Neuron (in vitro differentiated cells): Measurements from ENCODE around the gene MSL3.

Experiments
- H2AFZ ChIP-seq: one replicate; pipeline ENCODE4 v1.6.1; 2013; ENCODE audit warnings: low read depth, mild to moderate bottlenecking, inconsistent platforms, low read length, moderate library complexity
- H3K27me3 ChIP-seq: one replicate; pipeline ENCODE4 v1.6.1; 2013; ENCODE audit warnings: low read length; ENCODE audit not compliant: insufficient read depth
- H3K36me3 ChIP-seq: one replicate; pipeline ENCODE4 v1.6.1; 2013; ENCODE audit warnings: low read length; ENCODE audit not compliant: insufficient read depth
- H3K4me1 ChIP-seq: one replicate; pipeline ENCODE4 v1.6.1; 2013; ENCODE audit warnings: low read length; ENCODE audit not compliant: insufficient read depth
- H3K4me3 ChIP-seq: 2 replicates; pipeline ENCODE4 v1.5.1; 2013; ENCODE audit warnings: mild to moderate bottlenecking, low read length, moderate library complexity
- H3K9me3 ChIP-seq: one replicate; pipeline ENCODE4 v1.6.1; 2013; ENCODE audit warnings: low read length

The MSL3 gene

DNA sequence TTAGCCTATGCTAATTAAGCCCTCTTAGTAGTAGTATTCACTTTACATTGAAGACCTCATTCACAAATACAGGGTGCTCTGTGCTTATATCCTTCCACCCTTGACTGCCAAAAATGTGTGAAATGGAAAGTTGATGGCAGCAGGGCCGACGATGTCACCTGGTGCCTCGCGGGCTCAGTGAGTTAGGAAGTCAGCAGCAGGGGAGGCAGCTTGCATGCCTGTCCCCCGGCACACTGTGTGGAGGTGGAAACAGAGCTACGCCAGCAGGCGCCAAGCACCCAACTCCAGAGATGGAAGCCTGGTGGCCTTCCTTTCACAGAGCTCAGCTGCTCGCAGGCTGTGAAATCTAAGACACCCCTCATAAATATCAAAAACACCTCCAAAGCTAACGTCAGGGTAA lies 8.4 kb downstream of the MSL3 start:
- Histone ChIP-seq H3K36me3 (peaks cover 39% of the 10 kb centered on the region), H3K4me3 (no peak overlapping the region), H2AFZ (no peak overlapping the region), H3K27me3 (no peaks in the 10 kb centered on the region), H3K9me3 (no peaks in the 10 kb centered on the region), H3K4me1 (no peaks in the 10 kb centered on the region)

DNA sequence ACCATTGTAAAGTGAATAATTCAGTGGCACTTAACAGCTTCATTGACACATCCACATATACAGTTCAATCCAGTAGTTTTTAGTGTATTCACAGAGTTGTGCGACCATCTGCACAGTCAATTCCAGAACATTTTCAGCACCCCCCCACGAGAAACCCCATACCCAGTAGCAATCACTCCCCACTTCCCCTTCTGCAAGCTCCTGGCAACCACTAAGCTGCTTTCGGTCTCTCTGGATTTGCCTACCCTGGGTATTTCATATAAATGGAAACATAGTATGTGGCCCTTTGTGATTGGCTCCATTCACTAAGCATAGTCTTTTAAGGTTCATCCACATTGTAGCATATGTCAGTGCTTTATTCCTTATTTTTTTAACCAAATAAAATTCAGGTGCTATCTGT lies 10.0 kb downstream of the MSL3 start:
- H3K9me3 ChIP-seq = no peaks in the 10 kb centered on the region
- H3K36me3 ChIP-seq = peaks cover 31% of the 10 kb centered on the region
- H3K4me1 ChIP-seq = no peaks in the 10 kb centered on the region
- H3K4me3 ChIP-seq = no peak overlapping the region
- H3K27me3 ChIP-seq = no peaks in the 10 kb centered on the region
- H2AFZ ChIP-seq = no peak overlapping the region

DNA sequence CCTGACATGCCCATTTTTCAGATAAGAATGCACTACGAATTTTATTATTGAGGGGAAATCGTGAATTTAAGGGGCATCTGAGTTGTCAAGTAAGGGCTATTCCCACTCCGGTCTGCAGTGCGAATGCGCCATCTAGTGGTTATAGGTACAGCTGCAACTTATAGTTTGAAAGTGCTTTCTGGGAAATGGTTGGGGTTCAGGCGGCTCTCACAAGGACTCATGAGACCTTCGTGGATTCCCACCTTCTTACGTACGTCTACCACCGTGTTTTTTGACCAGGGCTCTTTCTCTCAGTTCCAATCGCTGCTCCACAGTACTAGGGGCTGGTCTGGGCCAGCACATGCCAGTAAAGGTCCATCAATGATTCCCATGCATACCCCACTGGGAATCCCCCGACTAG lies 12.3 kb downstream of the MSL3 start:
- Histone ChIP-seq H3K4me1 (no peaks in the 10 kb centered on the region), H3K27me3 (no peaks in the 10 kb centered on the region), H3K9me3 (no peaks in the 10 kb centered on the region), H2AFZ (no peak overlapping the region), H3K36me3 (peaks cover 23% of the 10 kb centered on the region), H3K4me3 (no peak overlapping the region)

DNA sequence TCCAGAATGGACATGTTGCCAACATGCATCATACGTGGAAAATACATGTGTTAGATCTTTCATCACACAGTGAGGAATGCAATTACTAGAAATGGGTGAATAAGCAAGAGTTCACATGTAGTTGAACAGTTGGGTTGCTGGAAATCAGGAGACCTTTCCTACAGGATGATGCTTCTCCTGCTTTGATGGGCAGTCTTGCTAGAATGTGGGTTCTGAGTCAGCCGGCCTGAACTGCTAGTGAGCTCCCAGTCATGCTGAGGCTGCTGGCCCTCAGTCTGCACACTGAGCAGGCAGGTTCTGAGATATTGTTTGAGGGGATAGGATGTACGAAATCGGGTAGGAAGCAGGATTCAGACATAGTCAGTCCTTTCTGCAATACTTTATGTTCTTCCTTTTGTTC lies 20.2 kb downstream of the MSL3 start:
- Histone ChIP-seq H3K4me1 (no peaks in the 10 kb centered on the region), H2AFZ (no peak overlapping the region), H3K4me3 (no peak overlapping the region), H3K27me3 (no peaks in the 10 kb centered on the region), H3K9me3 (no peaks in the 10 kb centered on the region), H3K36me3 (peaks cover 3% of the 10 kb centered on the region)

DNA sequence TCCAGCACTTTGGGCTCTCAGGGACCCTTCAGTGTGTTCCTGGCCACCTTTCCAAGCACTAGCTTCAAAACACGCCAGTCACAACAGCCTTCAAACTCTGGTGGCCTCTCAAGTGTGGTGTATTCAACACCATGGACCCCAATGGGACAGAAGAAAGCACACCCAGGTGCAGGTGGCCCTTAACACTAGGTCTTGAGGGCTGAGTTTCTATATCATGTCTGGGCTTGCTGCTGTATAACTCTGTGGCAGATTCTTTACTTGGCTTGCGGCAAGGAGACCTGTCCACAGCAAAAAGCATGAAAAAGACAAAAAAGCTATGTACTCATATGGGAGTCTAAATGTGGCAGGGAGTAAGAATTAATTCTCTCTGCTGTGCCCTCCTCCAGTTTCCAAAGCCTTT lies 23.1 kb downstream of the MSL3 start:
- Histone ChIP-seq H3K9me3 (no peaks in the 10 kb centered on the region), H2AFZ (no peak overlapping the region), H3K27me3 (no peaks in the 10 kb centered on the region), H3K4me3 (no peak overlapping the region), H3K36me3 (no peaks in the 10 kb centered on the region), H3K4me1 (no peaks in the 10 kb centered on the region)

DNA sequence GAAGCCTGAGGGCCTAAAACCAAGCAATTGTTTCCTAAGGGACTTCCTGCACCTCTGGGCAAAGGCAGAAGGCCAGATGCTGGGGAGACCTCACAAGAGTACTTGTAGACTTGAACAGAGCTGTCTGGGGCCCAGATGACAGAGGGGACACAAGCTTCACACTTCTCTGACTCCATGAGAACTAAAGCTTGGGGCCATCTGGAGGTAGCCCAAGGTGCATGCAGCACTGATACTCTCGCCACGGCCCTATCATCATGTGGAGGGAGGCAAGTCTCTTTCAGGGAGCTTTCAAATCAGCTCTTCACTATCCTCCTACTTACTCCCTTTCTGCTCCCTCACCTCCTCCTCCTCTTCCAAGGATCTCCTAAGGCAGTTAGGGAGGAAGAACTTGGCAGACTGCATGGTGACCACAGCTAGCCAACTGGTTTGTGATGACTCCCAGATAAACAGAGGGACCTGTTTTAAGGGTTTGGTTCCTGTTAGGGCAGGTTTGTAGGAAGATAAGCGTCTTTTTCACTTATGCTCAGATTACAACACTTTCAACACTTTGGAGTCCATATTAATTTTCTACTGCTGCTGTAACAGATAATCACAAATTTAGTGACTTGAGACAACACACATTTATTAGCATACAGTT lies 23.8 kb downstream of the MSL3 start:
- Histone ChIP-seq H3K4me3 (no peak overlapping the region), H2AFZ (no peak overlapping the region), H3K27me3 (no peaks in the 10 kb centered on the region), H3K9me3 (no peaks in the 10 kb centered on the region), H3K36me3 (no peaks in the 10 kb centered on the region), H3K4me1 (no peaks in the 10 kb centered on the region)

DNA sequence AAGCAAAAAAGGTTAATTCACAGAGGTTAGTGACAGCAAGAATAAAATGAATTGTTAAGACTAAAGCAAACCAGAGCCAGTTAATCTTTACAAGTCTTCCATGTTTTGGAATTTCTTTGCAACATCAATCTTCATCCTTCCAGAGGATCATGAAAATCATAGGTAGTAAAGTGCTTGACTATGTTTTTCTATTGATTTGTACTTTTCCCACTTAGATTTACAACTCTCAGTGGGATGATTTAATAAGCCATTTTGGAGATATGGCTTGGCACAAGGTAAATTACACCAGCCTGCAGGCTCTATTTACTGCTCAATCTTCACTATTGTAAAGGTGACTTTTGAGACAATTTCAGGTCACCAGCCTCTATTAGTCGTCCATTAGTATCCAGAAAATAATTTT lies 26.5 kb downstream of the MSL3 start:
- no peak overlapping the region for H3K4me3 ChIP-seq
- no peak overlapping the region for H2AFZ ChIP-seq
- H3K4me1 ChIP-seq = no peaks in the 10 kb centered on the region
- no peaks in the 10 kb centered on the region for H3K9me3 ChIP-seq
- no peaks in the 10 kb centered on the region for H3K27me3 ChIP-seq
- H3K36me3 ChIP-seq = no peaks in the 10 kb centered on the region

DNA sequence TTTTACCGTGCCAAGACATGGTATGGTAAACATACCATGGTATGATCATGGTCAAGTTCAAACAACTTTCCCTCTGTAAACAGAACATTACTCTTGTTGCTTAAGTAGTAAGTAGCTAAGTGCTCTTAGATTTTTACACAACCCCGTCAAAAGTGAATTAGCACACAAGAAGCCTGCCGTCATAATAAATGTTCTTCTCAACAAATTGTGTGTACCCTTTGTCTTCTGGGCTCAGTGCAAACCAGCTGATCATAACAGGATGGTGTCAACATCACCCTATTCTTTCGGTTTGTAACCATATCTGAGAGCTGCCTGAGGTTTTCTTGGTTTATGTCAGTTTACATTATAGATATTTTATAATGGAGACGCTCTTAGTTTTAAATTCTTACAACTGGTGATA lies 28.8 kb downstream of the MSL3 start:
- Histone ChIP-seq H3K27me3 (no peaks in the 10 kb centered on the region), H3K9me3 (no peaks in the 10 kb centered on the region), H3K36me3 (no peaks in the 10 kb centered on the region), H3K4me1 (no peaks in the 10 kb centered on the region), H2AFZ (no peak overlapping the region), H3K4me3 (no peak overlapping the region)

DNA sequence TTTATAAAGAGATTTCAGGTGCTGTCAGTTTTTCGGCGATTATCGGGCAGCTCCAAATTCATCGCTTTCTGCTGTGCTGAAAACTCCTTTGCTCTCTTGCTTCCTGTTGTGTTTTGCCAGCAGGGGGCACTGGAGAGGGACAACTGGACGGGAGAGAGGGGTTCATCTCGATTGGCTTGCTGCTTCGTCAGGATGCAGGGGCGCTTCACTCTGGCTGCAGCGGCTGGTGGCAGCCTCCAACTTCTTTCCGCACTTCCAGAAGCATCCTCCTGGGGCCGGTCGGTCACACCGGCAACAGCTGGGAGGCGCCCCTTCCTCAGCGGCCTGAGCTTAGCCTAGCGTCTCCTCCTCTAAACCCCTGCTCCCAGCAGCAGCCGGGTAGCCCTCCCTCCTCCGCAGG lies 29.5 kb downstream of the MSL3 start:
- Histone ChIP-seq H3K27me3 (no peaks in the 10 kb centered on the region), H3K4me1 (no peaks in the 10 kb centered on the region), H3K4me3 (no peak overlapping the region), H3K9me3 (no peaks in the 10 kb centered on the region), H3K36me3 (no peaks in the 10 kb centered on the region), H2AFZ (no peak overlapping the region)

DNA sequence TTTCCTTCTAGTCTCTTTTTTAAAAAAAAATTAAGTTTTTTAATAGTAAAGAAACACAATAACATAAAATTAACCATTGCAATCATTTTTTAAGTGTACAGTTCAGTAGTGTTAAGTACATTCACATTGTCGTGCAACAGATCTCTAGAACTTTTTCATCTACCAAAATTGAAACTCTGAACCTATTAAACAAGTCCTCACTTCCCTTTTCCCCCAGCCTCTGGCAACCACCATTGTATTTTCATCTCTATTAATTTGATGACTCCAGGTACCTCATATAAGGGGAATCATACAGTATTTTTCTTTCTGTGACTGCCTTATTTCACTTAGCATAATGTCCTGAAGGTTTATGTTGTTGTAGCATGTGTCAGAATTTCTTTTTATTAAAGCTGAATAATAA lies 31.8 kb downstream of the MSL3 start:
- Histone ChIP-seq H3K9me3 (no peaks in the 10 kb centered on the region), H3K36me3 (no peaks in the 10 kb centered on the region), H3K4me1 (no peaks in the 10 kb centered on the region), H2AFZ (no peak overlapping the region), H3K27me3 (peaks cover 8% of the 10 kb centered on the region), H3K4me3 (no peak overlapping the region)

DNA sequence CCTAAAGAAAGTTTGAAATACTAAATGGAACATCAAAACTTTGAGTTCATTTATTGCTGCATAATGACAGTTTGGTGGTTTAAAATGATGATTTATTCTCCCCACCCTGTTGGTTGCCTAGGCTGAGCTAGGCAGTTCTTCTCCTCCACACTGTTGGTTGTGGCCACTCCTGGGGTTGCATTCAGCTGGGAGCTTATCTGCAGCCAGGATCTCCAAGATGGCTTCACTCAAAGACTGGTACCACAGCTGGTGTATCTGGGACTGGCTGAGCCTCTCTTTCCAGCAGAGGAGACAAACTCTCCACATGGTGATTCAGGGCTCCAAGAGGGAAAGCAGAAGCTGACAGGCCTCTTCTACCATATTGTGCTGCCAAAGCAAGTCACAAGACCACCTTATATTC lies 33.1 kb downstream of the MSL3 start:
- Histone ChIP-seq H3K27me3 (peaks cover 10% of the 10 kb centered on the region), H3K9me3 (no peaks in the 10 kb centered on the region), H3K4me1 (no peaks in the 10 kb centered on the region), H3K36me3 (no peaks in the 10 kb centered on the region), H2AFZ (no peak overlapping the region), H3K4me3 (no peak overlapping the region)

DNA sequence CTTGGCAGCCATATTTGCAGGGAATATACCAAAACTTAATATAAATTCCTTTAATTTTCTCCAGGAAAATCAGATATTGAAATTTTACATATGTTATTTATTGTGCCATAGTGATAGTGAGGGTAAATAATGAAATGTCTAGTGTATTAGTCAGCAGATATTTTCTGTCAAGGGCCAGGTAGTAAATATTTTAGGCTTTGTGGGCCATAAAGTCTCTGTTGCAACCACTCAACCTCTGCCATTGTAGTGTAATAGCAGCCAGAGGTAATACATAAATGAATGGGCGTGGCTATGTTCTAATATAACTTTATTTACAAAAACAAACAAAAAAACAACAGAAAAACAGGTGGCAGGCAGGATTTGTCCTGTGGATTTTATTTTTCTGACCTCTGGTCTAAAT lies 33.5 kb downstream of the MSL3 start:
- H3K4me3 ChIP-seq = no peak overlapping the region
- no peaks in the 10 kb centered on the region for H3K9me3 ChIP-seq
- no peak overlapping the region for H2AFZ ChIP-seq
- H3K4me1 ChIP-seq = no peaks in the 10 kb centered on the region
- H3K36me3 ChIP-seq = no peaks in the 10 kb centered on the region
- peaks cover 10% of the 10 kb centered on the region for H3K27me3 ChIP-seq

DNA sequence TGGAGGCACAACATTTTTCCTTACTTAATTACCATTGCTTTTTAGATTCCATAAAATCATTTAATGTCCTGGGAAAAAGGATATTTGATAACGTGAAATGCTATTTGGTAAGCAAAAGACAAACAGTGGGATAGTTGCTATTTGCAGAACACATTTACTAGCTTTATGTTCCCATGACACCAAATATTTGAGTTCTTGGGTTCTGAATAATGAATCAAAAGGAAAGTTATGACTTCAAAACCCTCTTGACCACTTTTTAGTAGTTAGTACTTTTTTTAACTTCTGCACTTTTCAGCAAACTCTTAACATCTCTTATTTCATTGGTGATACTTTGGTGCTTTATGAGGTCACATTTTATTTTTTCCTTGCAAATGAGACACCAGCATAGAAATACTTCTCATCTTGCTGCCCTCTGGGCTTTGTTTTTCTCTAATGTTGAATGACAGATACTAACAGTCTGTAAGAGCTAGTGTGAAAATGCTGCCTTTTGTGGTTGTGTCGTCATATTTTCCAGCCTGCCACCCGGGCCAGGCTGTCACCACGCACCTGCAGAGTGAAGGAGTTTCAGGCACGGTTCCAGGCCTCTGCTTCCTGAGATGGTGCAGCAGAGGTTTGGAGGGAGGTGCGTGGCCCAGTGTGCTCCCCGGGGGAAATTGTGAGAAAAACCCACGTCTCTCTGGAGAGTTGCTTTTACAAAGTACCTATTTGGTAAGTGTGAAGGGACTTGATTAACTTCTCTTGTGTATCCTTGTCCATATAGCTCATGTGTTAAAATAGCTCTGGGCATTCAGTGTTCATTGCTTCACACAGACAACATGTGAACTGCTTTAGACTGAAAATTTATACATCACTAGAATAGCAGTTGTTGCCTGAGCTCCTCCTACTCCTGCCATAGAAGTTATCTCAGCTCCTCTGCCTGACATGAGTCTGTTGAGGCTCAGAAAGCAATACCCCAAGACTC lies 34.7 kb downstream of the MSL3 start:
- Histone ChIP-seq H3K27me3 (peaks cover 14% of the 10 kb centered on the region), H2AFZ (no peak overlapping the region)

More for the DNA sequence above, 34.7 kb downstream of the MSL3 start:
- Histone ChIP-seq H3K9me3 (no peaks in the 10 kb centered on the region), H3K4me1 (no peaks in the 10 kb centered on the region), H3K4me3 (no peak overlapping the region), H3K36me3 (no peaks in the 10 kb centered on the region)
